ENCODE results near the gene CIT.
A peak's percentile ranks its signal among the peaks of the same experiment; 100 is the strongest.
"Not testable (repeated sequence)": the region's sequence is repeated elsewhere in the genome, so short reads cannot be mapped to it uniquely, and the experiment has no call there.

CIT gene

GRCh38 chr12:119876761-119877638, at the start of gene CIT:
TSS of gene CIT (minus strand) at chr12:119877320. CDS start at chr12:119876168, 1,152 bp downstream.
- DNase-seq (ENCODE audit: low read depth), result peak; percentile 83

DNA sequence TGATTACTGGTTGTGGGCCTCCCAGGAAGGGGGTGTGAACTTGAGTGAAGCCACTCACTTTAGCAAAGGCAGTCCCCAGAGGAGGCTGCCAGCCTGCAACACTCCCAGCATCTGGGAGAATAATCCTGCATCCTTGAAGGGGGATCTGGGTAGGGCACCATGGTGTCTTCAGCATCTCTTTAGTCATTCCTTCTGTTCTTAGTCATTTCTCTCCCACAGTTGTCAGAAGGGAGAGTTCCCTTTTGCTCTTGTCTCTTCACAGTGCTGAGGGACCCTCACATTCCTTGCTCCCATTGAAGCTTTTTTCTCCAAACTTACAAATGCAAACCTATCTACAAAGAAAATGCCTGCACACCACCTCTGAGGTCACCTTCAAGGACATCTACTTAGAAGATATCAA, 48.1 kb upstream of the CIT start:
- DNase-seq (ENCODE audit: low read depth), result no peak

GRCh38 chr12:119920064-119920463, 42.9 kb upstream of the CIT start:
- no peak for DNase-seq (ENCODE audit: low read depth)

DNA sequence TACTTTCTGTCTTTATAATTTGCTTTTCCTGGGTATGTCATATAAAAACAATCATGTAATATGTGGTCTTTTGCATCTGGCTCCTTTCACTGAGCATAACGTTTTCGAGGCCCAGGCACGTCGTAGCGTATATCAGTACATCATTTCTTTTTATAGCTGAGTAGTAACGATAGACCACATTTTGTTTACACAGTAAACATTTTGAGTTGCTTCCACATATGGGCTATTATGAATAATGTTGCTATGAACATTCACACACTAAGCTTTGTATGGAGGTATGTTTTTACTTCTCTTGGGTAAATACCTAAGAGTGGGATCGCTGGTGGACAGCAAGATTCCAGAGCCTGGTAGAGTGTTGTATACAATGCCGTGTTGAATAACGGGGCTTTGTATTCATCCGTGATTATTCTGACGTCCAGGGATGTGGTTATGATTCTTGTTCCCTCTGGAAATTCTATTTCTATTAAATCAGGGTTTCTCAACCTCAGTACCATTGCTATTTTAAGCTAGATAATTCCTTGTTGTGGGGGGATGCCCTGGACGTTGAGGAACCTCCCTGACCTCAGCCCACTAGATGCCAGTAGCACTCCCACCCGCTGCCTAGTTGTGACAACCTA, 38.9 kb upstream of the CIT start:
- no peak for DNase-seq (ENCODE audit: low read depth)

DNA sequence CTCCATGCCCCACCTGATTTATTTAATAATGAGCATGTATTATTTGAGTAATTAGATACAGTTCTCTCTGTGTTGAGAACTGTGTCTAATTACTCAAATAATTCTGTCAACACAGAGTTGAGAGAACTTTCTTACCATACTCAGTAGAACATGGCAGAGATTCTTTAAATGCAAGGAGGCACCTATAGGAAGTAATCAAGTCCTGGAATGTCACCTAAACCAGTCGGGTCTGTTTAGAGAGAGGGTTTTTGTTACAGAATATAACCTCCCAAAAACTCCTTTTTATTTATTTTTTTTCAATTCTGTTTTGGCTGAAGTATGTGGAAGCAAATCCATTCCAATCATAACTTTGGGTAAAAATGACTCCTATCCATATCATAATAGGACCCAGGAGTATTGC, 37.5 kb upstream of the CIT start:
- no peak for DNase-seq (ENCODE audit: low read depth)

GRCh38 chr12:119913536-119914330, 36.6 kb upstream of the CIT start:
- DNase-seq (ENCODE audit: low read depth), result no peak

DNA sequence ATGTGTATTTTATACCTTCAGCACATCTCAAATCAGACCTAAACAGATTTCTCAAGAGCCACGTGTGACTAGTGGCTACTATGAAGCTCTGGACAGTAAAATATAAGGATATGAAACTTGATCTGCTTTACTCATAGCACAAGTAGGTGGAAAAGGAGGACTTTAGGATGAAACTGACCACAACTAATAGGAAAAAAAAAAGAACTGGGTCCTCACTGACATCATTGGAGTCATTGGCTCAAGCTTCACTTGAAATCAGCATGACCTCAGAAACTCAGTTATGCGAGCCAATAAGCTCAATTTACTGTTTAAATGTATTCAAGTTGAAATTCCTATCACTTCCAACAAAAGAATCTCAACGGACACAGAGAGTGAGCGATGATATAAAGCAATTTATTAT, 34.1 kb upstream of the CIT start:
- DNase-seq (ENCODE audit: low read depth), result no peak

- DNase-seq (ENCODE audit: low read depth), result no peak
Observed at GRCh38 chr12:119910586-119910985, 33.5 kb upstream of the CIT start.

DNA sequence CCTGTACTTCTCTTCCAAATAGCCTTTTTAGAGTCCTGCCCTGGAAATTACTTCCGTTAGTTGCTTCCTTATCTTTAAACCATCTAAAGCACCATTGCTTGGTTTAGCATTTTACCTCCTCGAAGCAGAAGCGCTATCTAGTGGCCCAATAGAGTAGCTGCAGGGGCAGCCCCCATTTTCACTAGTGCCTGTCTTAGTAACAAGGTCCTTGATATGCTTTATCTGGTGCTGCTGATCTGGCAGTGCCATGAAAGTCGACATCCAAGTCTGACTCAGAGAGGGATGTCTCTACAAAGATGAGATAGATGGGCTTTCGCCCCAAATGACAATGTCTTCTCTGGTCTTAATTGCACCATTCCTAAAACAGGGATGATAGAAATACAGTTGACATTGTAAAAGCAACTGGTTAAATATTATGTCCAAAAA, 25.0 kb upstream of the CIT start:
- peak; percentile 67 for DNase-seq (ENCODE audit: low read depth)

DNA sequence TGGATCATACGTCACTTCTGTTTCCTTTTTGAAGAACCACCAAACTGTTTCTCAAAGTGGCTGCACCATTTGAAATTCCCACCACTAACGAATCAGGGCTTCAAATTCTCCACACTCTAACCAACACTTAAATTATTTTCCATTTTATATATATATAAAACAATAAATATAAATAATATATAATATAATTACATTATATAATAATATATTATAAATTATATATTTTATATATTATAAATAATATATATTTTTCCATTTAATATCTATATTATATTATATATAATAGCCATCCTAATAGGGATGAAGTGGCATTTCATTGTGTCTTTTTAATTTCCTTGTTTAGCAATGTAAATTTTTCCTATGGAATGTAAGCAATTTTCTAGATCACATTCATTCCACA, 24.6 kb upstream of the CIT start:
- DNase-seq (ENCODE audit: low read depth), result no peak

DNA sequence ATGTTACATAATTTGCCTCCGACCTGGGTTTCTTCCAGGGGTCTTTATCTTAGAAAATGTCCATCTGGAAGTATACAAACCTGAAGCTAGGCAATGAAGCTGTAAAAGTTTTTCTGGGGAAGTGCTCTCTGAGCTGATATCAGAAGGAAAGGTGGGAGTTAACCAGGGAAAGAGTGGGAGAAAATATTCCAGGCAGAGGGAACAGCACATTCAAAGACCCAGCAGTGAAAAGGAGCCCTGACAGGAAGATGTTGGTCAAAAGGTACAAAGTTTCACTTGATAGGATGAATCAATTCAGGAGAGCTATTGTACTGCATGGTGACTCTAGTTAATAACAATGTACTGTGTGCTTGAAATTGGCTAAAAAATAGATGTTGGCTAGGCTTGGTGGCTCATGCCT, 17.8 kb upstream of the CIT start:
- no peak for DNase-seq (ENCODE audit: low read depth)

- not testable (repeated sequence) for DNase-seq (ENCODE audit: low read depth)
Observed at GRCh38 chr12:119892611-119893010, 15.5 kb upstream of the CIT start.

GRCh38 chr12:119885549-119885948, 8.4 kb upstream of the CIT start:
- no peak for DNase-seq (ENCODE audit: low read depth)

DNA sequence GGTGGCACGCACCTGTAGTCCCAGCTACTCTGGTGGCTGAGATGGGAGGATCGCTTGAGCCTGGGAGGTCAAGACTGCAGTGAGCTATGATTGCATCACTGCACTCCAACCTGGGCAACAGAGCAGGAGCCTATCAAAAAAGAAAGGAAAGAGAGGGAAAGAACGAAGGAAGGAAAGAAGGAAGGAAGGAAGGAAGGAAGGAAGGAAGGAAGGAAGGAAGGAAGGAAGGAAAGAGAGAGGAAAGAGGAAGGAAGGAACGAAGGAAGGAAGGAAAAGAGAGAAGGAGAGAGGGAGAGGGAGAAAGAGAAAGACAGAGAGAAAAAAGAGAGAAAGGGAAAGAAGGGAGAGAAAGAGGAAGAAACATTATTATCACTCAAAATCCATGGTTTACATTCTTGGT, 6.7 kb upstream of the CIT start:
- not testable (repeated sequence) for DNase-seq (ENCODE audit: low read depth)

DNA sequence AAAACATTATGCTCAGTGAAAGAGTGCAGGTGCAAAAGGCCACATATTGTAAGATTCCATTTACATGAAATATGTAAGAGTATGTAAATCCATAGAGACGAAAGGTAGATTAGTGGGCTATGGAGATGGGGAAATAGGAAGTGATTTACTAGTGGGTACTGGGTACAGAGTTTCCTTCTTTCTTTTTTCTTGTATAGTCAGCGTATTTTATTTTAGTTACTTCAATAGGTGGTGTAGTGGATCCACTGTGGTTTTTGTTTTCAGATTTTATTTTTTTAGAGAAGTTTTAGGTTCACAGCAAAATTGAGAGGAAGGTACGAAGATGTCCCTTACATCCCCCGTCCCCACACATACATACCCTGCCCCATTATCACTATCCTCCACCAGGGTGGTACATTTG, 6.1 kb upstream of the CIT start:
- DNase-seq (ENCODE audit: low read depth), result no peak

GRCh38 chr12:119877639-119877948, 474 bp upstream of the CIT start:
- no peak for DNase-seq (ENCODE audit: low read depth)

DNA sequence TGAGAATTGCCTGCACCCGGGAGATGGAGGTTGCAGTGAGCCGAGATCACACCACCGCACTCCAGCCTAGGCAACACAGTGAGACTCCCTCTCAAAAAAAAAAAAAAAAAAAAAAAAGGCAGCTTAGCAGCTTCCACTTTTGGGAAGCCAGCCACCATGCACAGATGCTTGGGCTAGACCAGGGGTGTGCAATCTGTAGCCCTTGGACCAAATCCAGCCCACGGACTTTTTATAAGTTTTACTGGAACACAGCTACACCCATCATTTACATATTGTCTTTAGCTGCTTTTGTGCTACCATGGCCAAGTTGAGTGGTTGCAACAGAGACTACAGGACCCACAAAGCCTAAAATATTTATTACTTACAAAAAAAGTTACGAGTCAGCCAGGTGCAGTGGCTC, 6.7 kb downstream of the CIT start:
- no peak for DNase-seq (ENCODE audit: low read depth)

GRCh38 chr12:119869720-119870119, 7.4 kb downstream of the CIT start:
- DNase-seq (ENCODE audit: low read depth), result no peak

- DNase-seq (ENCODE audit: low read depth), result no peak
Observed at GRCh38 chr12:119868992-119869391, 8.1 kb downstream of the CIT start.

DNA sequence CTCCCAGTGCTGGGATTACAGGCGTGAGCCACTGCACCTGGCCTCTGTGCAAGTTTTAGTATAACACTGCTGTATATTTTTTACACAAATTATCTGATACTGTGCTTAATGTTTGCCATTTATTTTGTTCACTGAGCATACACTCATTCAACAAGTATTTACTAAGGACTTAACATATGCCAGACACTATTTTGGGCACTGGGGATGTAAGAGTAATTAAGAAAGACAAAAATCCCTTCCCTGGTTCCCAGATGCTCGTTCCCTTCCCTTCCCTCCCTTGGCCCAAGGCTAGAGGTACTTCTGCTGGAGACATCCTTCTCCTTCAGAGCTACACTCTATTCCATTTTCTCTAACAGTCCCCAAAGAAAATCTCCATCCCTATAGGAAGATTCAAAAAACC, 12.5 kb downstream of the CIT start:
- DNase-seq (ENCODE audit: low read depth), result no peak

GRCh38 chr12:119859241-119859640, 17.9 kb downstream of the CIT start:
- DNase-seq (ENCODE audit: low read depth), result no peak

- DNase-seq (ENCODE audit: low read depth), result no peak
Observed at GRCh38 chr12:119857041-119857591, 20.0 kb downstream of the CIT start.

DNA sequence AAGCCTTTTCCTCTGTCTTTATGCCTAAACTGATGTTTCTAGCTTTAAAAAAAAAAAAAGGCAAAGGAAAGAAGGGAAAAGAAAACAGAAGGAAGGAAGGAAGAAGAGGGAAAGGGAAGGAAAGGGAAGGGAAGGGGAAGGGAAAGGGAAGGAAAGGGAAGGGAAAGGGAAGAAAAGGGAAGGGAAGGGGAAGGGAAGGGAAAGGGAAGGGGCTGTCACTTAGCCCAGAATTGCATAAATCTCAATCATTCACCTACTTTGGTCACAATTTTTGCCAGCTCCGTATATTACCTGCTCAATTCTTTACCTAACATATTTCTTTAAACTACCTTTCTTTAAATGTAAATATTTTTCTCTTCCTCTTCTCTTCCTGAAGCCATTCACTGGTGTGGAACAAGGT, 26.8 kb downstream of the CIT start:
- DNase-seq (ENCODE audit: low read depth), result no peak
